Mucosa of rectum (tissue), 2 donors: Measurements from ENCODE around the gene POLR1A.

ENCODE experiments used
- H3K27ac ChIP-seq, 2 donors: one replicate each; pipeline ENCODE4 v1.7.0; 2013; ENCODE audit warnings: inconsistent platforms in 2 of 2, low read depth in 2 of 2, low read length in 2 of 2
- H3K27me3 ChIP-seq, 2 donors: one replicate each; pipeline ENCODE4 v1.7.0; 2013; ENCODE audit warnings: low read length in 2 of 2; ENCODE audit not compliant: control insufficient read depth in 2 of 2, insufficient read depth in 2 of 2
- H3K36me3 ChIP-seq, 2 donors: one replicate each; pipeline ENCODE4 v1.7.0; 2013; ENCODE audit warnings: low read length in 2 of 2; ENCODE audit not compliant: control insufficient read depth in 2 of 2, insufficient read depth in 2 of 2
- H3K4me1 ChIP-seq, 2 donors: one replicate each; pipeline ENCODE4 v1.7.0; 2013; ENCODE audit warnings: low read length in 2 of 2, mild to moderate bottlenecking in 1 of 2; ENCODE audit not compliant: control insufficient read depth in 2 of 2, insufficient read depth in 2 of 2
- H3K4me3 ChIP-seq, 2 donors: one replicate each; pipeline ENCODE4 v1.7.0; 2013; ENCODE audit warnings: low read length in 2 of 2
- H3K9ac ChIP-seq, 2 donors: one replicate each; pipeline ENCODE4 v1.7.0; 2013; ENCODE audit warnings: low read length in 2 of 2, low read depth in 1 of 2, mild to moderate bottlenecking in 1 of 2
- H3K9me3 ChIP-seq, 2 donors: one replicate each; pipeline ENCODE4 v1.7.0; 2013; ENCODE audit warnings: low read length in 2 of 2; ENCODE audit not compliant: control insufficient read depth in 2 of 2
- donor health status: healthy.
- donor health status: Normal muscosa, but diverticular disease.

Gene POLR1A

DNA sequence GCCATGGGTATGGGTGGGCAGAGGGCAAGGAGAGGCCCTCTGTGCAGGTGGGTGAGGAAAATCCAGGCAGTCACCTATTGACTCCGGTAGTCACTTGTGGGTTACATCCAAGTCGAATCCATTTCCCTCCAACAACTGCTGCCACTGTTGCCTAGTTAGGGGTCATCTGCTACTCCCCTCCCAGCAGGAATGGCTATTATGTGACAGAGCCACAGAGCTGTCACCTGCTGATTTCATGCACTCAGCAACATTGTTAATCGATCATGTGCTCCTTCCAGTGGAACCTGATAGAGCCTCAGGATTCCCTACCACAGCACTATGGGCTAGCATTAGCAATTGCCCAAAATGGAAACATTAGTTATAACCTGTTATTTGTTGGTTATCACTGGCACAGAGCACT lies 31.4 kb downstream of the POLR1A start:
- Histone ChIP-seq H3K4me1 (peaks cover 0 to 4% of the 10 kb centered on the region in 2 donors), H3K9me3 (no peaks in the 10 kb centered on the region), H3K36me3 (peaks cover 49 to 61% of the 10 kb centered on the region in 2 donors), H3K9ac (no peak overlapping the region), H3K27me3 (no peaks in the 10 kb centered on the region), H3K4me3 (no peak overlapping the region), H3K27ac (no peak overlapping the region)

GRCh38 chr2:86073225-86073624 lies 32.5 kb downstream of the POLR1A start:
- Histone ChIP-seq H3K36me3 (peaks cover 56 to 65% of the 10 kb centered on the region in 2 donors), H3K4me1 (peaks cover 0 to 4% of the 10 kb centered on the region in 2 donors), H3K9me3 (no peaks in the 10 kb centered on the region), H3K4me3 (no peak overlapping the region), H3K9ac (no peak overlapping the region), H3K27ac (no peak overlapping the region), H3K27me3 (no peaks in the 10 kb centered on the region)

GRCh38 chr2:86072271-86072858 lies 33.3 kb downstream of the POLR1A start:
- Histone ChIP-seq H3K27me3 (no peaks in the 10 kb centered on the region), H3K36me3 (peaks cover 52 to 62% of the 10 kb centered on the region in 2 donors), H3K27ac (peak overlapping the region in 1 of 2 donors; percentile 26), H3K4me3 (no peak overlapping the region), H3K9ac (no peak overlapping the region), H3K9me3 (no peaks in the 10 kb centered on the region), H3K4me1 (peaks cover 0 to 4% of the 10 kb centered on the region in 2 donors)

DNA sequence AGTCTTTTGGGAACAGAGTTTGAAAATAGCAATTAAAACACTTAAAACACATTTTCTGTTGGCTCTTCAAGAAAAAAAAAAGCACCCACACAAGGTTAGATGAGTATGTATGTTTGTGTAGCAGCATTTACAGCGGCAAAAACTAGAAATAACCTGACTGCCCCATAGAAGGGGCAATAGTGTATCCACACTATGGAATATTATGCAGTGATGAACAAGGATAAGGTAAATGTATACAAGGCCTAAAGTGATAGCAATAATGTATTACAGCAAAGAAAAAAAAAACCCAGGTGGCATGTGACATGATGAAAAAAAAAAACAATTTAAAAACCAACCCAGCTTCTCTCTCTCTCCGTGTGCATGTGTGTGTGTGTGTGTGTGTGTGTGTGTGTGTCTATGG lies 34.8 kb downstream of the POLR1A start:
- no peak overlapping the region for H3K9ac ChIP-seq
- H3K9me3 ChIP-seq = no peaks in the 10 kb centered on the region
- H3K27me3 ChIP-seq = no peaks in the 10 kb centered on the region
- no peak overlapping the region for H3K4me3 ChIP-seq
- H3K27ac ChIP-seq = no peak overlapping the region
- peaks cover 0 to 4% of the 10 kb centered on the region in 2 donors for H3K4me1 ChIP-seq
- H3K36me3 ChIP-seq = peaks cover 42 to 52% of the 10 kb centered on the region in 2 donors

- H3K36me3 ChIP-seq = peaks cover 43 to 57% of the 10 kb centered on the region in 2 donors
- no peaks in the 10 kb centered on the region for H3K27me3 ChIP-seq
- no peak overlapping the region for H3K9ac ChIP-seq
- H3K27ac ChIP-seq = no peak overlapping the region
- no peak overlapping the region for H3K4me3 ChIP-seq
- H3K9me3 ChIP-seq = no peaks in the 10 kb centered on the region
- peaks cover 0 to 7% of the 10 kb centered on the region in 2 donors for H3K4me1 ChIP-seq
These were observed 35.8 kb downstream of the POLR1A start for GRCh38 chr2:86069783-86070339.

DNA sequence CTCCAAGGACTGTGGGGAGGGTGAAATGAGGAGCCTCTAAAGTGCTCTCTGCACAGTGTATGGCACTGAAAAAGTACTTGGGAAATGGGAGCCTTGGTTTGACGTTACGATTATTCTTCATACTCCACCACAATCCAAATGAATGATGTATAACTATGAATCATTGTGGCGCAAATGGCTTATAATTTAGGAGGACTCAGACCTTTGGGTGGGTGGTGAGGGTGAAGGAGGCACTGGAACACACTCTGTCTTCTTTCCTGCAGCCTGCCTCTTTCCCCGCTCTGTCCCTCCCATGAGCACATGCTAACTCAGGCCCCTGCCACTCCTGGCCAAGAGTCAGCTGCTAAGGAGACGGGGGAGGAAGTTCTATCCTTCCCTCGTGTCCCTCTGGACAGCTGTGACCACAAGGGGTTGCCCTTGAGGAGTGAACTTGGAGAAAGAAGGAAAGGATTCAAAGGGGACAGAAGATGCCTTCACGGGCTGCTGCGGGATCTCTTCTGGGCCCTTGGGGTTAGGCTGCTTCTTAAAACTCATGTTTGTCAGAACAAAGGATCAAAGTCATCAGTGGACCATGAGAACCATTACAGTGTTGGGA lies 36.5 kb downstream of the POLR1A start:
- Histone ChIP-seq H3K36me3 (peaks cover 42 to 53% of the 10 kb centered on the region in 2 donors), H3K4me3 (no peak overlapping the region), H3K4me1 (peaks cover 0 to 7% of the 10 kb centered on the region in 2 donors), H3K9ac (no peak overlapping the region), H3K9me3 (no peaks in the 10 kb centered on the region), H3K27ac (no peak overlapping the region), H3K27me3 (no peaks in the 10 kb centered on the region)

- Histone ChIP-seq H3K4me1 (peaks cover 0 to 7% of the 10 kb centered on the region in 2 donors), H3K4me3 (no peak overlapping the region), H3K9ac (no peak overlapping the region), H3K27ac (no peak overlapping the region), H3K27me3 (no peaks in the 10 kb centered on the region), H3K36me3 (peaks cover 38 to 53% of the 10 kb centered on the region in 2 donors), H3K9me3 (no peaks in the 10 kb centered on the region)
These were observed 37.0 kb downstream of the POLR1A start for GRCh38 chr2:86068648-86069047.

- Histone ChIP-seq H3K9me3 (no peaks in the 10 kb centered on the region), H3K36me3 (peaks cover 33 to 51% of the 10 kb centered on the region in 2 donors), H3K4me3 (no peak overlapping the region), H3K27me3 (no peaks in the 10 kb centered on the region), H3K27ac (no peak overlapping the region), H3K9ac (no peak overlapping the region), H3K4me1 (peaks cover 0 to 7% of the 10 kb centered on the region in 2 donors)
These were observed 37.5 kb downstream of the POLR1A start for GRCh38 chr2:86068136-86068588.

DNA sequence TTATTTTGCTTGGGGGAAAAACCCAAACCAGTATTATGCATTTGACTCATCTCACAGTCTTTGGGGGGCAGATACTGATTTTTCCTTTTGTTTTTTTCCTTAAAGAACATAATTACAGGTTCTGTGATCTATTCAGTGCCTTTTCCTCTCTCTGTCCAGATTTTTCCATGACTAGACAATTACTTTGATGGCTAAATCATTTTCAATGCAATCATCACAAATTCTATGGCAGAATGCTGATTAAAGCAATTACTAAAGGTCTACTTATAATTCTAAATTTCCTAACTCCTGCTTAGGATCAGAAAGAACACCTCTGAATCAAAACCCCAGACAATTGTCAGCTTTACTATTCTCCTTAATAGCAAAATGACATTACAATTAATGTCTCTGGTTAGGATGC lies 38.8 kb downstream of the POLR1A start:
- no peaks in the 10 kb centered on the region for H3K9me3 ChIP-seq
- peaks cover 31 to 53% of the 10 kb centered on the region in 2 donors for H3K36me3 ChIP-seq
- H3K27ac ChIP-seq = no peak overlapping the region
- no peak overlapping the region for H3K9ac ChIP-seq
- H3K4me3 ChIP-seq = no peak overlapping the region
- H3K4me1 ChIP-seq = peaks cover 0 to 3% of the 10 kb centered on the region in 2 donors
- no peaks in the 10 kb centered on the region for H3K27me3 ChIP-seq

- H3K9ac ChIP-seq = no peak overlapping the region
- H3K4me3 ChIP-seq = no peak overlapping the region
- H3K4me1 ChIP-seq = peaks cover 0 to 3% of the 10 kb centered on the region in 2 donors
- peaks cover 28 to 52% of the 10 kb centered on the region in 2 donors for H3K36me3 ChIP-seq
- H3K9me3 ChIP-seq = no peaks in the 10 kb centered on the region
- no peak overlapping the region for H3K27ac ChIP-seq
- H3K27me3 ChIP-seq = no peaks in the 10 kb centered on the region
These were observed 39.6 kb downstream of the POLR1A start for GRCh38 chr2:86066007-86066578.
